GM20431 (cell line): ENCODE results near the gene ETV2.
"Not testable (repeated sequence)": the region's sequence is repeated elsewhere in the genome, so short reads cannot be mapped to it uniquely, and the experiment has no call there.

Source experiments
- in situ Hi-C: fragments of 300-500 bp; cut with MseI, MboI; formaldehyde crosslinking; loops from one replicate; pipeline ENCODE4 v1.15.0; 2020; ENCODE audit warnings: low sequenced_read_pairs; ENCODE audit not compliant: unreplicated experiment

ETV2 gene

GRCh38 chr19:35641515-35642151 lies at the start of gene ETV2:
Gene ETV2, plus strand, starts transcription at chr19:35641745. Its CDS starts 716 bp downstream, at chr19:35642461.
- in situ Hi-C loops, result no loop called here

GRCh38 chr19:35592226-35592625 lies 49.3 kb upstream of the ETV2 start:
- in situ Hi-C loops, result no loop called here

- in situ Hi-C loops, result not testable (repeated sequence)
Observed at GRCh38 chr19:35595026-35595425, 46.5 kb upstream of the ETV2 start.

- in situ Hi-C loops, result no loop called here
Observed at GRCh38 chr19:35595928-35596327, 45.6 kb upstream of the ETV2 start.

GRCh38 chr19:35596366-35596999 lies 45.1 kb upstream of the ETV2 start:
- in situ Hi-C loops, result no loop called here

GRCh38 chr19:35601971-35602370 lies 39.6 kb upstream of the ETV2 start:
- in situ Hi-C loops, result no loop called here

- in situ Hi-C loops, result not testable (repeated sequence)
Observed at GRCh38 chr19:35604436-35604835, 37.1 kb upstream of the ETV2 start.

- in situ Hi-C loops, result not testable (repeated sequence)
Observed at GRCh38 chr19:35607170-35607569, 34.4 kb upstream of the ETV2 start.

GRCh38 chr19:35607661-35608060 lies 33.9 kb upstream of the ETV2 start:
- in situ Hi-C loops, result no loop called here

- in situ Hi-C loops, result no loop called here
Observed at GRCh38 chr19:35608251-35608650, 33.3 kb upstream of the ETV2 start.

- in situ Hi-C loops, result no loop called here
Observed at GRCh38 chr19:35609851-35610353, 31.6 kb upstream of the ETV2 start.

- in situ Hi-C loops, result no loop called here
Observed at GRCh38 chr19:35612224-35612558, 29.4 kb upstream of the ETV2 start.

GRCh38 chr19:35612559-35613321 lies 28.8 kb upstream of the ETV2 start, which contains the start of gene HAUS5:
Gene HAUS5, plus strand, starts transcription at chr19:35612735. Its CDS starts 60 bp downstream, at chr19:35612795.
- in situ Hi-C loops, result no loop called here

GRCh38 chr19:35613574-35613973 lies 28.0 kb upstream of the ETV2 start:
- in situ Hi-C loops, result no loop called here

- in situ Hi-C loops, result no loop called here
Observed at GRCh38 chr19:35615036-35615435, 26.5 kb upstream of the ETV2 start.

- in situ Hi-C loops, result no loop called here
Observed at GRCh38 chr19:35618857-35619256, 22.7 kb upstream of the ETV2 start.

- in situ Hi-C loops, result no loop called here
Observed at GRCh38 chr19:35619290-35619923, 22.1 kb upstream of the ETV2 start.

GRCh38 chr19:35620001-35620400 lies 21.5 kb upstream of the ETV2 start:
- in situ Hi-C loops, result no loop called here

GRCh38 chr19:35621708-35622107 lies 19.8 kb upstream of the ETV2 start:
- in situ Hi-C loops, result no loop called here

- in situ Hi-C loops, result no loop called here
Observed at GRCh38 chr19:35622750-35623149, 18.8 kb upstream of the ETV2 start.
